Left lung (tissue), 10 donors: ENCODE measurements around the gene POLG2. TPM values are rescaled to one million over a fixed set of nuclear protein-coding genes. Genes with fewer than 3 reads are reported as not detected.

Source experiments
- ATAC-seq: fragments of 200-7000 bp; cut with Tn5 transposase; one replicate; pipeline ENCODE4 v1.9.1; 2020; ENCODE audit warnings: moderate library complexity
- DNase-seq, 4 donors: peaks; one replicate each; pipeline ENCODE4 v3.0.0-alpha.2; 2013 to 2020
- H3K27ac ChIP-seq, 2 donors: fragments of 200-600 bp; sonication (generic) in 1 of 2; one replicate each; pipeline versions ENCODE4 v1.5.0 to v1.8.0; 2020 to 2021
- H3K27me3 ChIP-seq, 2 donors: fragments of 200-600 bp; sonication (generic) in 1 of 2; one replicate each; pipeline versions ENCODE4 v1.5.0 to v1.8.0; 2020 to 2021
- H3K36me3 ChIP-seq, 2 donors: fragments of 200-600 bp; sonication (generic) in 1 of 2; one replicate each; pipeline versions ENCODE4 v1.5.0 to v1.8.0; 2020 to 2021
- H3K4me1 ChIP-seq, 2 donors: fragments of 200-600 bp; one replicate each; pipeline ENCODE4 v1.8.0; 2021
- H3K4me3 ChIP-seq, 2 donors: fragments of 200-600 bp; sonication (generic) in 1 of 2; one replicate each; pipeline versions ENCODE4 v1.5.0 to v1.8.0; 2020 to 2021; ENCODE audit warnings: mild to moderate bottlenecking in 1 of 2
- H3K9me3 ChIP-seq, 2 donors: fragments of 200-600 bp; sonication (generic) in 1 of 2; one replicate each; pipeline versions ENCODE4 v1.5.0 to v1.8.0; 2020 to 2021
- intact Hi-C, 2 donors: fragments of 100-400 bp; cut with DNase I; formaldehyde crosslinking; loops; one replicate each; pipeline versions ENCODE4 v1.11.2 to v1.14.2; 2022
- polyA plus RNA-seq, 6 donors: library from polyadenylated mRNA; unstranded; fragments of 120-200 nt; gene quantifications; one replicate each; pipeline ENCODE4 v1.2.1, GENCODE V29; 2013; ENCODE audit not compliant: insufficient read length in 6 of 6
- total RNA-seq, 2 donors: library from RNA; stranded (reverse); fragmentation: NEBNext Ultra II Directional; extraction: Animal tissue kit (Norgen Biotek cat#: 25700); gene quantifications; one replicate each; pipeline ENCODE4 v1.2.1, GENCODE V29; 2021
- TF ChIP-seq, protein P1 (sequence below), 2 donors: fragments of 200-600 bp; sonication (generic) in 1 of 2; IDR thresholded peaks; one replicate each; pipeline versions ENCODE4 v1.5.0 to v1.8.0; 2021; ENCODE audit warnings: antibody characterized with exemption in 2 of 2
- donor health status: DM: no; HTN: yes; CAD: no.
- donor health status: DM: no; HTN: no; CAD: no.

Gene POLG2
- total and polyA plus RNA-seq, 8 donors = 12.6 to 60.6 (median 48.5) TPM

DNA sequence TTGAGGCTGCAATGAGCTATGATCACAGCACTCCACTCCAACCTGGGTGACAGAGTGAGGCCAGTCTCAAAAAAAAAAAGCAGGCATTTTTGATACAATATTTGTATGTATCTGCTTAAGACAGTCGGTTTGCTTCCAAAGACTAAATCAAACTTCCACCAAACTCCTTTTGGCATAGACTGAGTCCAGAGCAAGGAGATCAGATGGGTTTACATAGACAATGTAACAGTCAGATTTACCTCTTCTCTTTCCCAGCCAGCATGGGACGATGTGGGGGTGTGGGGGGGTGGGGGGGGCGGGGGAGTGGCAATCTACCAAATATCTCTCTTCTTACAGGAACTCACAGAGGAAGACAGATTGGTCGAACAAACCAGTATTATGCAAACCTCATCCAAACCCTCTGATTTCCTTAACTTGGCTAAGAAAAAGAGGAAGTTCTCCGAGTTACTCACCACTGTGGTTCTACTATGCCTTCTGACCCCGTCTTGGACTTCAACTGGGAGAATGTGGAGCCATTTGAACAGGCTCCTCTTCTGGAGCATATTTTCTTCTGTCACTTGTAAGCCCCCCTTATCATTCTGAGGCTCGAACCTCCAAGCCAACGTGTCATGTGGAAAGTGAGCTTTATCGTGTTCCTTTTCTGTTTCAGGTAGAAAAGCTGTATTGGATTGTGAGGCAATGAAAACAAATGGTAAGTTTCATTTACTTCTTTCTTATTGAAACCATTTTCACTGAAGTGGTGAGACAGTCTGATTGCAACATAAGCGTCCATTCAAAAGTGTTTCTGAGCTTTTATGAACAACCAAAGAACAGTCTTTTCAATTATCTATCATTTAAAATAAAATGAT, 48.0 kb downstream of the POLG2 start, which contains the start of gene MILR1:
Gene MILR1 (plus strand): TSS at position 451 of the 848 bp plus-strand sequence. CDS start 54 bp downstream, at position 505.
- peaks cover 0 to 53% of the 10 kb centered on the region in 2 donors for H3K4me1 ChIP-seq
- H3K27ac ChIP-seq = peak within 1 kb of the TSS; percentile 89 to 94
- TF ChIP-seq, protein P1, sequence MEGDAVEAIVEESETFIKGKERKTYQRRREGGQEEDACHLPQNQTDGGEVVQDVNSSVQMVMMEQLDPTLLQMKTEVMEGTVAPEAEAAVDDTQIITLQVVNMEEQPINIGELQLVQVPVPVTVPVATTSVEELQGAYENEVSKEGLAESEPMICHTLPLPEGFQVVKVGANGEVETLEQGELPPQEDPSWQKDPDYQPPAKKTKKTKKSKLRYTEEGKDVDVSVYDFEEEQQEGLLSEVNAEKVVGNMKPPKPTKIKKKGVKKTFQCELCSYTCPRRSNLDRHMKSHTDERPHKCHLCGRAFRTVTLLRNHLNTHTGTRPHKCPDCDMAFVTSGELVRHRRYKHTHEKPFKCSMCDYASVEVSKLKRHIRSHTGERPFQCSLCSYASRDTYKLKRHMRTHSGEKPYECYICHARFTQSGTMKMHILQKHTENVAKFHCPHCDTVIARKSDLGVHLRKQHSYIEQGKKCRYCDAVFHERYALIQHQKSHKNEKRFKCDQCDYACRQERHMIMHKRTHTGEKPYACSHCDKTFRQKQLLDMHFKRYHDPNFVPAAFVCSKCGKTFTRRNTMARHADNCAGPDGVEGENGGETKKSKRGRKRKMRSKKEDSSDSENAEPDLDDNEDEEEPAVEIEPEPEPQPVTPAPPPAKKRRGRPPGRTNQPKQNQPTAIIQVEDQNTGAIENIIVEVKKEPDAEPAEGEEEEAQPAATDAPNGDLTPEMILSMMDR (IDR thresholded peaks at IDR 0.05) = no peak
- peak within 1 kb of the TSS; percentile 2 to 34 for H3K4me3 ChIP-seq
- peaks cover 0 to 15% of the 10 kb centered on the region in 2 donors for H3K36me3 ChIP-seq
- DNase-seq = peak in 3 of 4 donors; percentile 3 to 61 (median 19)
- no peaks in the 10 kb centered on the region for H3K9me3 ChIP-seq
- intact Hi-C loops = no loop called here
- no peaks in the 10 kb centered on the region for H3K27me3 ChIP-seq
- peak; percentile 94 for ATAC-seq

DNA sequence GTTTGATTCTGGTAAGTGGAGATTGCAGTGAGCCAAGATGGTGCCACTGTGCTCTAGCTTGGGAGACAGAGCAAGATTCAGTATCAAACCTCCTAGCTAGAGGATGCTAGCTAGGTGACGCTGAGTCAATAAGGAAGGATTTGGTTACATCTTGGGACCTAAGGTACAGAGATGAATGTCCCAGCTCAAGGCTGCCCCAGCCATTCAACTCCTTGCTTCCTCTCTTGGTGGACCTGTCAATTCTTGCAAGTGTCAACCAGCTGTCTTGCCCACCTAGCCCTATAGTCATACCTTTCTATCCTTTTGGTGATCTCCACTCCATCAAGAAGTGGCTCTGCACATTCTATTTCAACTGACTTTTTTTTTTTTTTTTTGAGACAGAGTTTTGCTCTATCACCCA, 49.3 kb downstream of the POLG2 start:
- no peak for DNase-seq
- H3K4me1 ChIP-seq = peaks cover 1 to 61% of the 10 kb centered on the region in 2 donors
- no peak for ATAC-seq
- peak overlapping the region in 1 of 2 donors; percentile 94 for H3K27ac ChIP-seq
- H3K27me3 ChIP-seq = no peaks in the 10 kb centered on the region
- H3K36me3 ChIP-seq = peaks cover 0 to 3% of the 10 kb centered on the region in 2 donors
- no peak overlapping the region for H3K4me3 ChIP-seq
- TF ChIP-seq, protein P1 (IDR thresholded peaks at IDR 0.05) = no peak
- no peaks in the 10 kb centered on the region for H3K9me3 ChIP-seq
- intact Hi-C loops = no loop called here

DNA sequence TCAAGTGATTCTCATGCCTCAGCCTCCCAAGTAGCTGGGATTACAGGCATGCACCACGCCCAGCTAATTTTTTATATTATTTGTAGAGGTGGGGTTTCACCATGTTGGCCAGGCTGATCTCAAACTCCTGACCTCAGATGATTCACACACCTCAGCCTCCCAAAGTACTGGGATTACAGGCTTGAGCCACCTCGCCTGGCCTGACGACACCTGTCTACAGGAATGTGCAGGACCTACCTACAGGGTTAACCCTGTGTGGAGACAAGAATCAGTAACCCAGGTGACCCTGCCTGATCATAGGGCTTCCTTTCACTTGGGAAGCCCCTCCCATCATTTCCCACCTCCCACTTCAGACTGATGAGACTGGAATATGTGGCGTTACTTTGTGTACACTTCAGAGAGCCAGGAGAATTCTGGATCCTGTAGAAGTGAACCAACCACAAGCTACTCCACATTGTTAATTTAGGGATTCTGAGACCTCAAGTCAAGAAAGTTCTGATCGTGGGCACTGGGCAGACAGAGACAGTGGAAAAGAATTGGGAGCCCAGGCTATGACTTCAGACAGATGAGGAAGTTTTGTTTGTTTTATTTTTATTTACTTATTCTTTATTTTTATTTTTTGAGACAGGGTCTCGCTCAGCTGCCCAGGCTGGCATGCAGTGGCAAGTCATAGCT, 53.6 kb downstream of the POLG2 start:
- intact Hi-C loops = no loop called here
- H3K4me1 ChIP-seq = peaks cover 10 to 54% of the 10 kb centered on the region in 2 donors
- no peak overlapping the region for H3K4me3 ChIP-seq
- H3K27ac ChIP-seq = peak overlapping the region; percentile 55 to 95
- TF ChIP-seq, protein P1 (IDR thresholded peaks at IDR 0.05) = no peak
- no peaks in the 10 kb centered on the region for H3K27me3 ChIP-seq
- ATAC-seq (peak; percentile 45), DNase-seq (no peak)
- peaks cover 0 to 16% of the 10 kb centered on the region in 2 donors for H3K9me3 ChIP-seq
- H3K36me3 ChIP-seq = no peaks in the 10 kb centered on the region

DNA sequence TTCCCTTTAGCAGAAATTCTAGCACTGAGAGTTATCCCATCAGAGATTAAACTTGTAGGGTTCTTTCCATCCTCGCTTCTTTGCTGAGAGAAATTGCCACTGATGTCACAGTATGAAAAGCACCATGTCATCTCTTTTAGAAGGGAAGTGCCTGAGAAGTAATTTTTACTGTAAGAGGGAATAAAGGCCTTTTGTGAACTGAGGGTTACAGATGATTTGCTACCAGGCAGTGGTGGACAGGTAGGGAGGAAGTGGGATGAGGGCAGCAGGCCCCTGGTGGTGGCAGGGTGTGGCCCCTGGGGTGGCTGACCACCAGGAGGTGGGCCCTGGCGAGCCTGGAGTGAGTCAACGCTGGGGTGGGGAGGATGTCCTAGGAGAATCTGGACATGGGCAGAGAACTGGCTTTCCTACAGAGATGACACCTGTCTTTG, 54.3 kb downstream of the POLG2 start:
- H3K4me3 ChIP-seq = peak overlapping the region in 1 of 2 donors; percentile 1
- H3K4me1 ChIP-seq = peaks cover 10 to 47% of the 10 kb centered on the region in 2 donors
- no peaks in the 10 kb centered on the region for H3K36me3 ChIP-seq
- TF ChIP-seq, protein P1 (IDR thresholded peaks at IDR 0.05) = no peak
- intact Hi-C loops = no loop called here
- H3K9me3 ChIP-seq = peaks cover 0 to 23% of the 10 kb centered on the region in 2 donors
- peak overlapping the region; percentile 55 to 95 for H3K27ac ChIP-seq
- H3K27me3 ChIP-seq = no peaks in the 10 kb centered on the region
- ATAC-seq (peak; percentile 54), DNase-seq (peak in 1 of 4 donors; percentile 81)
